NB4 (cell line): ENCODE measurements around the gene SLBP.

ENCODE experiments used
- CTCF ChIP-seq: IDR thresholded peaks from one replicate; pipeline ENCODE4 v1.5.1; 2012; ENCODE audit warnings: low read depth, low read length
- MYC ChIP-seq: IDR thresholded peaks from 2 replicates; pipeline ENCODE4 v1.6.1; 2011; ENCODE audit warnings: low read depth, low read length
- POLR2A ChIP-seq: IDR thresholded peaks from 2 replicates; pipeline ENCODE4 v1.6.1; 2011; ENCODE audit warnings: mild to moderate bottlenecking; ENCODE audit not compliant: insufficient read length; ENCODE audit errors: extremely low read depth

GRCh38 chr4:1648962-1649361, 63.2 kb downstream of the SLBP start:
- TF ChIP-seq CTCF, result no peak
- TF ChIP-seq MYC, result no peak
- TF ChIP-seq POLR2A, result no peak
